ENCODE measurements around the gene C12orf76. TPM values are rescaled to one million over a fixed set of nuclear protein-coding genes. Genes with fewer than 3 reads are reported as not detected.

C12orf76 gene, protein sequence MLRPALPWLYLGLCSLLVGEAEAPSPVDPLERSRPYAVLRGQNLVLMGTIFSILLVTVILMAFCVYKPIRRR
- 26.2 and 28.5 TPM in 2 replicates for total RNA-seq
- total RNA-seq (2013): 27.9 TPM
- polyA plus RNA-seq: 16.6 and 21.5 TPM in 2 replicates
- polyA minus RNA-seq: 9.2 and 16.7 TPM in 2 replicates

GRCh38 chr12:110048242-110049027, at the start of gene C12orf76:
Gene C12orf76, minus strand, starts transcription at chr12:110048522. Its CDS starts 27 bp downstream, at chr12:110048495.
- peak within 1 kb of the TSS; percentile 98 for H3K27ac Mint-ChIP-seq
- Histone ChIP-seq H3K27ac (ENCODE audit: low read length in 2 of 2) (peak within 1 kb of the TSS; percentile 86 to 89), H3K9me3 (ENCODE audit: control extremely low read depth in 1 of 3, control insufficient read depth in 2 of 3, insufficient read depth in 1 of 3, low read length in 2 of 3) (no peaks in the 10 kb centered on the region), H3K4me1 (ENCODE audit: control insufficient read depth in 2 of 2, insufficient read depth in 2 of 2, low read length in 2 of 2) (peaks cover 23 to 44% of the 10 kb centered on the region in 2 donors), H3K4me2 (replicated peaks; ENCODE audit: low read depth, low read length, poor library complexity, severe bottlenecking) (peak within 1 kb of the TSS; percentile 64), H3K27me3 (replicated peaks in 1 of 4; ENCODE audit: control extremely low read depth in 1 of 4, control insufficient read depth in 3 of 4, insufficient read depth in 4 of 4, low read length in 3 of 4) (no peaks in the 10 kb centered on the region), H2AFZ (ENCODE audit: insufficient read depth, low read depth, low read length, poor library complexity, severe bottlenecking) (peak within 1 kb of the TSS; percentile 84), H3K36me3 (replicated peaks in 1 of 2; ENCODE audit: control extremely low read depth in 1 of 2, control insufficient read depth in 1 of 2, extremely low read depth in 1 of 2, insufficient read depth in 2 of 2, low read length in 1 of 2) (peaks cover 0 to 8% of the 10 kb centered on the region in 2 experiments), H3K4me3 (ENCODE audit: control extremely low read depth in 1 of 5, extremely low read depth in 1 of 5, insufficient read depth in 1 of 5, low read depth in 2 of 5, low read length in 4 of 5) (peak within 1 kb of the TSS; percentile 66 to 95 (median 74)), H4K20me1 (ENCODE audit: control insufficient read depth, insufficient read depth, low read length, poor library complexity, severe bottlenecking) (no peaks in the 10 kb centered on the region), H3K79me2 (ENCODE audit: control insufficient read depth, insufficient read depth, low read length) (peaks cover 48% of the 10 kb centered on the region), H3K9ac (ENCODE audit: low read length) (peak within 1 kb of the TSS; percentile 59)
- ChIA-PET POLR2A (interaction anchor here (0.7 kb wide), 1 partner anchor 76 kb away, joined by 3 read pairs; the partner anchor contains the start of gene IFT81), CTCF (no interaction called here)
- ATAC-seq (ENCODE audit: low read depth): peak; percentile 98
- TF ChIP-seq EZH2 (IDR thresholded peaks at IDR 0.05; ENCODE audit: borderline replicate concordance, insufficient read depth, low read depth, low read length, poor library complexity, severe bottlenecking): no peak
- TF ChIP-seq, protein P1, sequence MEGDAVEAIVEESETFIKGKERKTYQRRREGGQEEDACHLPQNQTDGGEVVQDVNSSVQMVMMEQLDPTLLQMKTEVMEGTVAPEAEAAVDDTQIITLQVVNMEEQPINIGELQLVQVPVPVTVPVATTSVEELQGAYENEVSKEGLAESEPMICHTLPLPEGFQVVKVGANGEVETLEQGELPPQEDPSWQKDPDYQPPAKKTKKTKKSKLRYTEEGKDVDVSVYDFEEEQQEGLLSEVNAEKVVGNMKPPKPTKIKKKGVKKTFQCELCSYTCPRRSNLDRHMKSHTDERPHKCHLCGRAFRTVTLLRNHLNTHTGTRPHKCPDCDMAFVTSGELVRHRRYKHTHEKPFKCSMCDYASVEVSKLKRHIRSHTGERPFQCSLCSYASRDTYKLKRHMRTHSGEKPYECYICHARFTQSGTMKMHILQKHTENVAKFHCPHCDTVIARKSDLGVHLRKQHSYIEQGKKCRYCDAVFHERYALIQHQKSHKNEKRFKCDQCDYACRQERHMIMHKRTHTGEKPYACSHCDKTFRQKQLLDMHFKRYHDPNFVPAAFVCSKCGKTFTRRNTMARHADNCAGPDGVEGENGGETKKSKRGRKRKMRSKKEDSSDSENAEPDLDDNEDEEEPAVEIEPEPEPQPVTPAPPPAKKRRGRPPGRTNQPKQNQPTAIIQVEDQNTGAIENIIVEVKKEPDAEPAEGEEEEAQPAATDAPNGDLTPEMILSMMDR (IDR thresholded peaks at IDR 0.05): no peak
- H3K27me3 Mint-ChIP-seq: no peaks in the 10 kb centered on the region
- DNase-seq: peak; percentile 96
- H3K9me3 Mint-ChIP-seq (ENCODE audit: insufficient read depth): no peaks in the 10 kb centered on the region
- H3K4me1 Mint-ChIP-seq: peaks cover 44% of the 10 kb centered on the region
- H3K4me3 Mint-ChIP-seq: peak within 1 kb of the TSS; percentile 91
- intact Hi-C loops (cut with micrococcal nuclease): loop anchor here (1.0 to 10.0 kb wide), 7 partner anchors 31 to 232 kb away; partner anchors contain the start of genes GIT2, GLTP and IFT81
- WGBS (ENCODE audit: insufficient coverage): 3% methylated on average over 44 of the region's 47 CpGs

Measured in B cell (primary cell).